Measurements from ENCODE around the gene TEX44.

DNA sequence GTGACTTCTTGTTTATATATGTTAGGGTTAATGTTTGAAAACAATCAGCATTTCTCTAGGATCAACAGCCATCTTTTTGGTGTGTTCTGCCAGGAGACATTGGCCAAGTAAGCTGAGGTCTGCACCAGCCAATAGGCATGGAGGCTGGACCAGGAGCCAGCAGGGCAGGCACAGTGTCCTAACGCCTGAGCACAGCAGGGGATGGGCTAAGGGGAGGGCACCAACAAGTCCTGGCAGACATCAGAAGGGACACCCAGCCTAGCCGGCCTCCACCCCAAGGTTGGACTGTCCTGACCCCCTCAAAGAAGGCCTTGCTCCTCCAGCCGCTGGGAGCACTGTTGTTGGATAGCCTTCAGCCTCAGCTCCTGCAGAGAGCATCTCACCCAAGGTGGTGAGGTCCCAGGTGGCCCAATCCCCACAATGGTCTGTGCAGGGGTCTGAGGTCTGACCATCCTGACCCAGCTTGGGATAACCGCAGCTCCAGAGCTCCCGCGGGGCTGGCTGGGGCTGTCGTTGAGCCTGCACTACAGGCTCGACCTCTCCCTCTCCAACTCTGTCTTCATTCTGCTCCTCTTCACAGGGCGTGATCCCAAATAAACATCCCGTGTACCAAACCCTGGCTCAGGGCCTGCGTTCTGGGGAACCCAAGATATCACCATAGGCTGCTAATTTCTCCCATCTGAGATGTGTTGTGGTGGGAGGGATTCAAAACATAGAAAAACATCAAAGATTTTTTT, 8.1 kb downstream of the TEX44 start:
- TF ChIP-seq, protein P1, sequence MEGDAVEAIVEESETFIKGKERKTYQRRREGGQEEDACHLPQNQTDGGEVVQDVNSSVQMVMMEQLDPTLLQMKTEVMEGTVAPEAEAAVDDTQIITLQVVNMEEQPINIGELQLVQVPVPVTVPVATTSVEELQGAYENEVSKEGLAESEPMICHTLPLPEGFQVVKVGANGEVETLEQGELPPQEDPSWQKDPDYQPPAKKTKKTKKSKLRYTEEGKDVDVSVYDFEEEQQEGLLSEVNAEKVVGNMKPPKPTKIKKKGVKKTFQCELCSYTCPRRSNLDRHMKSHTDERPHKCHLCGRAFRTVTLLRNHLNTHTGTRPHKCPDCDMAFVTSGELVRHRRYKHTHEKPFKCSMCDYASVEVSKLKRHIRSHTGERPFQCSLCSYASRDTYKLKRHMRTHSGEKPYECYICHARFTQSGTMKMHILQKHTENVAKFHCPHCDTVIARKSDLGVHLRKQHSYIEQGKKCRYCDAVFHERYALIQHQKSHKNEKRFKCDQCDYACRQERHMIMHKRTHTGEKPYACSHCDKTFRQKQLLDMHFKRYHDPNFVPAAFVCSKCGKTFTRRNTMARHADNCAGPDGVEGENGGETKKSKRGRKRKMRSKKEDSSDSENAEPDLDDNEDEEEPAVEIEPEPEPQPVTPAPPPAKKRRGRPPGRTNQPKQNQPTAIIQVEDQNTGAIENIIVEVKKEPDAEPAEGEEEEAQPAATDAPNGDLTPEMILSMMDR (IDR thresholded peaks at IDR 0.05), result no peak
- TF ChIP-seq POLR2A (IDR thresholded peaks at IDR 0.05), result no peak
- TF ChIP-seq EP300 (IDR thresholded peaks at IDR 0.05), result no peak

Measured in stomach (tissue), 4 donors.